NCI-H2029 treated with DMSO at 0.1 percent for 48 hours (cell line): Measurements from ENCODE around the gene DPYD.

ENCODE experiments used
- DNase-seq: peaks from one replicate; lab custom pipeline; 2025; lab: John Stamatoyannopoulos, UW

DPYD gene

GRCh38 chr1:97088391-97088790, 832.4 kb downstream of the DPYD start:
- DNase-seq, result no peak

DNA sequence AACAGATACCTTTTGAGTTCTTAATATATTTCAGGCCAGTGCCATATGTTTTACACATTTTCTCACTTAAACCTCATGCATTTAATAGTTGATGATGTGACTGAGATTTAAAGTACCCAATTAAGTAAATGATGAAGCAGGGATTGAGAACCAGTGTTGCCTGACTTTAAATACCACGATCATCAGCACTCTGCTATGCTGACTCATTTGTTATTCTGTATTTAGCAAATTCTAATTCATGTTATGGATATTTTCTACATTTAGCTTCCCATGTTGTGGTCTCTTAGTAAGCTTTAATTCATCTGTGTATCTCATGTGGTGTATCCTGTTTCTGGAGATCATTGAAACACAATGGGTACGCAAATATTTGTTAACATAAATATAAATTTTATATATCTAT, 836.3 kb downstream of the DPYD start:
- no peak for DNase-seq

DNA sequence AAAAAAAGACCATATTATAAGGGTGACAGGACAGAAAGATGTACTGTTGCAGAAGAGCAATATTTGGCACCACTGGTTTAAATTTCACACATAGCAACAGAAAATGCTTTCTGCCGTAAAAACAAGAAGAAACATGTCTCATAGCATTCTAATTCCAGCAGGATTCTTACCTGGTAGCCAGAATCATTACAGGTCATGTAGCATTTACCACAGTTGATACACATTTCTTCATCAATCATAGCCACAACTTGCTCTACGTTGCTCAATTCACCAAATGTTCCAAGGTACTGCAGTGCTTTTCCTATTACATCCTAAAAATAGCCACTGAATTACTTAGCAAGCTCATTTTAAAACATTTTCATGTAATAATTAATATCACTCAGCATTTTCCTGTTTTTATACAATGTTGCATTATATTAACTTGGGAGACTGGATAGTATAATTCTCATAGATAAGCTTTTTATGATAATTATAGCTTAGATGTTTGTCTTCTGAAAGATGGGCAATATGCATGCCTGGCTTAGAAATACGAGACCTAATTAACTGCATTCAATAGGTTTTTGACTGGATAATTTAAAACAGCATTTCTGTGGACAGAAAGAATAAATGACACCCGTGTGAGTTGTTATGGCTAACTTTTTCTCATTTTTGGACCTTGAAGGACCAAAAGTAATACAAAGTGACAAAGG, 838.5 kb downstream of the DPYD start:
- no peak for DNase-seq

DNA sequence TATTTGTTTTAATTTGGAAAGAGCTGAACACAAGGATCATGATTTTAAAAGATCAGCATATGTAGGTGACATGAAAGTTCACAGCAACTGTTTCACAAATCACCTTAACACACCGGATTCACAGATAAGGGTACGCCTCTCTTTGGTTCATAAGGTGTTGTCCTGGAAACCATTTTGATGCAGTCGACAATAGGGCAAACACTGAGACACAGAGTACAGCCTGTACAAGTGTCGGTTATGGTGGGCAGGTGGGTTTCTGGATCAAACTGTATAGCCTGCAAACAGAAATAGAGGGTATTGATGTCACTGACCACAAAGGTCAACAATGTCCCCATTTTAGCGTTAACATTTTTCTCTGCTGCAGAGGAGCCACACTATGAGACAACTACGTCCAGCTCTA, 842.0 kb downstream of the DPYD start:
- no peak for DNase-seq

DNA sequence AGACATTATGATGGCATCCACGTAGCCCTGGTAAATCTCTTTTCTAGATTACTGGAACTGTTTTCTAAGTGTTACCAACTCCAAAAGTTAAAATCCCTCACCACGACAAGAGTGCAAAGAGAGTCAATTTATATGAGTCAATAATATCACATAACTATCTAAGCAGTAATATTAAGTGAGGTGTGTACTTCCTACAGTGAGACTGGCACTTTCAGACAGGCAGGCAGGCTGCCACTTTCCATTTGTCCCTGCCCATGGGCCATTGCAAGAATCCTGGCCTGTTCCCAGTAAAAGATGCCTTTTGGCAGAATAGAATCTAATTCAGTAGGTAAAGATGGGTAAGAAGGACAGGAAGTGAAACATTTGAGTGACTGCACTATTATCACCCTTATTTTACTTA, 843.6 kb downstream of the DPYD start:
- DNase-seq, result no peak

- no peak for DNase-seq
Observed at GRCh38 chr1:97074771-97075170, 846.1 kb downstream of the DPYD start.

DNA sequence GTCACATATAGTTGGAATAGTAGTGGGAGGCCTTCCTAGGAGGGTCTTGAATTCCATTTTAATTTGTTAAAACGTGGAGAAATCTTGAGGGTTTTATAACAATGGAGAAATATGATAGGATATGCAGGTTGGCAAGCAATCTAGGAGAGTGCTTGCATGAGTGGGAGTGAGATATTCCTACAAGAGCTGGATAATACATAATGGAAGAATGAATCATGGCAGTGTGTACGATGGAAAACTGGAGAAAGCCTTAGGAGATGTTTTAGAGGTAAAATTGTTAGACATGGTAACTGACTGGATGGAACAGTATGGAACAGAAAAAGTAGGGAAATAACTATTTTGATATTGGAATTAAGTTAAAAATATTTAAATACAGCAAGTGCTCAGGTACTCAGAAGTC, 846.9 kb downstream of the DPYD start:
- no peak for DNase-seq

DNA sequence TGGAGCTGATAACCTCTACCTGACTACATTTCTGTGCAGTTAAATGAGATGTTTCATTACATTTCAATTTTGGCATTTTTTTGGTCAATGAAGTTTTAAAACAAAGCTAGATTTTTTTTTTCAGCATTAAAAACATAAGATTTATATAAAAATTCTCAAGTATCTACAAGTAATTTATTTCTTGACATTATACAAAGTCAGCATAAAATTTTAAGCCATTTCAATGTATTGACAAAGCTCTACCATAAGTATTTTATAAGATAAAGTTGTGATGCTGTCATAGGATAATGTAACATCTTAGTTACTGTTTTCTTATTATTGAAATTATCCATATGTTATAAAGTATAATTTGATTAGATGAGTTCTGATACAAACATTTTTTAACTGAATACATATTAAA, 847.7 kb downstream of the DPYD start:
- DNase-seq, result no peak

DNA sequence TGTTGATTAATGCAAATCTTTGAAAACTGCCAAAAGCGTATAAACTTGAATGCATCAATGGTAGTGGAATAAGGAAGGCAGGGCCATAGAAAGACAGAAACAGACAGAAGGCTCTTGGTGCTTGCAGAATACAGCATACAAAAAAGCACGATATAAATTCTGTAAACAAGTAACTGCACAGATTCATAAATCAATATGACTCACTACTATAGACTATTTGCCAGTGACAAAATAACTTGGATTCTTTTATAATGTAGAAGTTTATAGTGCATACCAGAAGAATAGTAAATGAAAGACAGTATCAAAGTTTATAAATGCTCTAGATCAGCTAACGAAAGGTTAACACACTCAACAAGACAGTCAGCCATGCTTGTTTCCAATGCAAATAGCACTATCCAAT, 849.7 kb downstream of the DPYD start:
- DNase-seq, result no peak

GRCh38 chr1:97070376-97070775, 850.5 kb downstream of the DPYD start:
- DNase-seq, result no peak

DNA sequence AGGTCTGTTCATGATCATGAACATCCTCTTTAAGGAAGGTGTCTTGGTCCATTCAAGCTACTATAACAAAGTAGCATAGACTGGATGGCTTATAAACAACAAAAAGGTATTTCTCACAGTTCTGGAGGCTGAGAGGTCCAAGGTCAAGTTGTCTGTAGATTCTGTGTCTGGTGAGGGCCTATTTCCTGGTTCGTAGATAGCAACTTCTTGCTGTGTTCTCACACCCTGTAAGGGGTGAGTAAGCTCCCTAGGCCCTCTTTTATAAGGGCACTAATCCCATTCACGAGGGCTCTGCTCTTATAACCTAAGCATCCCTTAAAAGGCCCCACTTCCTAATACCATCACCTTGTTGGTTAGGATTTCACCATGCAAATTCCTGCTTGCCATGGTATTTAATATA, 851.5 kb downstream of the DPYD start:
- DNase-seq, result no peak

- no peak for DNase-seq
Observed at GRCh38 chr1:97066860-97067259, 854.0 kb downstream of the DPYD start.

- DNase-seq, result no peak
Observed at GRCh38 chr1:97063532-97063931, 857.3 kb downstream of the DPYD start.

- DNase-seq, result no peak
Observed at GRCh38 chr1:97061604-97062003, 859.2 kb downstream of the DPYD start.

- no peak for DNase-seq
Observed at GRCh38 chr1:97056386-97056785, 864.4 kb downstream of the DPYD start.

DNA sequence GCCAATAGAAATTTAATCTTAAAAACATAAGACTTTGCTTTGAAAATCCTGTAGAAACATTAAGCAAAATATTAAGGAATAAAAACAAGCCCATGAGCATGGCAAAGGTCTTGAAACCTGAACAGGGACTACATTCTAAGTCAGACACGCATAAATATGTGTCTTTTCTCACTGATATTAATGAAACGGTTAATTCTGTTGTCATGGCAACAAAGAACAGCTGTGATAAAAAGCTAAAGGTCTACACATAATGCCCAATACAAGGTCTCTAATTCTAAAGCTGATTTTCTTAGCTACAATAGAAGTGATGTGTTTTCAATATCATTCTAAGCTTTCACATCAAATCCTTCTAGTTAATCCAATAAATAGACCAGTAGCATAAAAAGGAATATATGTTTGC, 867.6 kb downstream of the DPYD start:
- DNase-seq, result no peak

DNA sequence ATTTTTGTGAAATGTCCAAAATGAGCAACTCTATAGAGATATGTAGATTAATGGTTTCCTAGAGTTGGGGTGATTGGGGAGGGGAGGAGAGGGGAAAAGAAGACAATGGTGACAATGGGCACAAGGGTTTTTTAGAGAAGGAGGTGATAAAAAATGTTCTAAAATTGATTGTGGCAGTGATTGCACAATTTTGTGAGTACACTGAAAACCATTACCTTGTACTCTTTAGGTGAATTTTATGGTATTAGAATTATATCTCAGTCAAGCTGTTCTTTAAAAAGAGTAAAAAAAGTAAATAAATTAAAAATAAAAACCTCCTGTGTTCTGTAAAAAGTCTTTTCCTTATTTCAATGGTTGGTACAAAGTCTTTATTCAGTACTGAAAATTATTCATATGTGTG, 869.0 kb downstream of the DPYD start:
- no peak for DNase-seq

DNA sequence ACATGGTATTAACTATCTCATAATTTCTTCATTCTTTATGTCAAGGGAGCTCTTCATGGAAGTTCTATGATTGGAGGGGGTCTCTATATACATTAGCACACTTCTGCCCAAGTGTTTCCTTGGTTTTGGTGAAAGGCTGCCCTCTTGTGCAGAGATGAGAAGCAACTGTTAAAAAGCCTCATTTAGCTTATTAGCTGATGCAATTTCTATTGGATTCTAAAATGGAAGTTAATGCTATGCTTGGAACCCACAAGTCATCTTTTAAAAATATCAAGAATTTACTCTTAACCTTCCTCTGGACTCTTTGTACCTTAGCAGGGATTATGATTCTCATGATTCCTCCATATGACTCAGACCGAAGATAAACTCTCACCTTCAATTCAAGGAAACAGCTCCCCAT, 870.3 kb downstream of the DPYD start:
- DNase-seq, result no peak

GRCh38 chr1:97047421-97047793, 873.4 kb downstream of the DPYD start:
- no peak for DNase-seq

- no peak for DNase-seq
Observed at GRCh38 chr1:97046765-97047420, 873.9 kb downstream of the DPYD start.

- DNase-seq, result no peak
Observed at GRCh38 chr1:97044159-97044760, 876.6 kb downstream of the DPYD start.

GRCh38 chr1:97042551-97042950, 878.3 kb downstream of the DPYD start:
- no peak for DNase-seq

- DNase-seq, result no peak
Observed at GRCh38 chr1:97041026-97041425, 879.8 kb downstream of the DPYD start.

DNA sequence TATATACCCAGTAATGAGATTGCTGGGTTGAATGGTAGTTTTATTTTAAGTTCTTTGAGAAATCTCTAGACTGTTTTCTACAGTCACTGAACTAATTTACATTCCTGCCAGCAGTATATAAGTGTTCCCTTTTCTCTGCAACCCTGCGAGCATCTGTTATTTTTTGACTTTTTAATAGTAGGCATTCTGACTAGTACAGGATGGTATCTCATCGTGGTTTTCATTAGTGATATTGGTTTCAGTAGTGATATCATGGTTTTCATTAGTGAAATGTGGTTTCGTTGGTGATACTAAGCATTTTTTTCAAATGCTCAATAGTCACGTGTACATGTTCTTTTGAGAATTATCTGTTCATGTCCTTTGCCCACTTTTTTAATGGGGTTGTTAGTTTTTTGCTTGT, 882.4 kb downstream of the DPYD start:
- no peak for DNase-seq
